ENCODE data around the gene CIBAR2.

GRCh38 chr16:85083051-85083639 is 29.1 kb downstream of the CIBAR2 start:
- TF ChIP-seq NFYB (IDR thresholded peaks at IDR 0.05; ENCODE audit: extremely low read depth, insufficient read length) (no peak), ZBTB7A (IDR thresholded peaks at IDR 0.05; ENCODE audit: borderline replicate concordance, control insufficient read depth, low read depth, low read length) (no peak), CTCF (IDR thresholded peaks at IDR 0.05 in 2 of 3, conservative IDR thresholded peaks at IDR 0.05 in 1 of 3; ENCODE audit: insufficient read depth in 2 of 3, low read depth in 1 of 3, low read length in 3 of 3) (no peak)

Data from K562 (cell line).